Breast epithelium (tissue), 3 donors: ENCODE data around the gene GADD45GIP1.

ENCODE experiments used
- POLR2A ChIP-seq: fragments of 450-650 bp; IDR thresholded peaks from one replicate; pipeline ENCODE4 v1.6.1; 2016; ENCODE audit warnings: antibody characterized with exemption, mild to moderate bottlenecking, moderate library complexity
- TF ChIP-seq, protein P1 (sequence below), 3 donors: fragments of 450-650 bp; IDR thresholded peaks; one replicate each; pipeline ENCODE4 v1.5.1; 2016 to 2017; ENCODE audit warnings: antibody characterized with exemption in 3 of 3, mild to moderate bottlenecking in 3 of 3, moderate library complexity in 3 of 3

DNA sequence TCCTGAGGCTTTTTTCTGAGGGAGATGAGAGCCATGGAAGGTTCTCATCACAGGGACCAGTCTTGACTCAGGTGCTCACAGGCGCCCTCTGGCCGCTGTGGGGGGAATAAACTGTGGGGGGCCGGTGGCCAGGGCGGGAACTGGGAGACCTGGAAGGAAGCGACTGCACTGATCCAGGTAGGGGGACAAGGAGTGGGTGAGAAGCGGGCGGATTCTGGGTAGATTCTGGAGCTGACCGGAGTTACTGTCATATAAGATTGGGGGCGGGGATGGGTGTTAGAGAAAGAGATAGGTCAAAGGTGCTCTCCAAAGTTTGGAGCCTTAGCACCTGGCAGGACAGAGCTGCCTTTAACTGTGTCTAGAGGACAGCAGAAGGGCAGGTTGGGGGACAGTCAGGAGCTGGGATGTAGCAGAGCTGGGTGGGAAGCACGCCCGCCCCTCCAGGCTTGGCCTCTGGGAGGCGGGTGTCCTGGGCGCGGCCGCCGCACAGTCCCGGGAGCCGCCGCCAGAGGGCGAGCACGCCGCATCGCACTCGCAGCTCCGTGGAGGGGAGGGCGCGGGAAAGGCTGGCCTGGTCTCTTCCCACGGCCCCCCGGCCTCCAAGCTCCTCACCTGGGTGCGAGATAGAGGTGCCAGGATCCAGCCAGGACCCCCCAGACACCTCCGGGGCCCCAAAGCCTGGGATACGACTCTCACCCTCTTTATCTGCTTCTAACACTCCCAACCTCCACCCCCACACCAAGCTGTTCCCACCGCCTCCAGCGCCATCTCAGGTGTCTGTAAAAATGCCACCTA, 8.2 kb upstream of the GADD45GIP1 start:
- TF ChIP-seq POLR2A: no peak
- TF ChIP-seq, protein P1, sequence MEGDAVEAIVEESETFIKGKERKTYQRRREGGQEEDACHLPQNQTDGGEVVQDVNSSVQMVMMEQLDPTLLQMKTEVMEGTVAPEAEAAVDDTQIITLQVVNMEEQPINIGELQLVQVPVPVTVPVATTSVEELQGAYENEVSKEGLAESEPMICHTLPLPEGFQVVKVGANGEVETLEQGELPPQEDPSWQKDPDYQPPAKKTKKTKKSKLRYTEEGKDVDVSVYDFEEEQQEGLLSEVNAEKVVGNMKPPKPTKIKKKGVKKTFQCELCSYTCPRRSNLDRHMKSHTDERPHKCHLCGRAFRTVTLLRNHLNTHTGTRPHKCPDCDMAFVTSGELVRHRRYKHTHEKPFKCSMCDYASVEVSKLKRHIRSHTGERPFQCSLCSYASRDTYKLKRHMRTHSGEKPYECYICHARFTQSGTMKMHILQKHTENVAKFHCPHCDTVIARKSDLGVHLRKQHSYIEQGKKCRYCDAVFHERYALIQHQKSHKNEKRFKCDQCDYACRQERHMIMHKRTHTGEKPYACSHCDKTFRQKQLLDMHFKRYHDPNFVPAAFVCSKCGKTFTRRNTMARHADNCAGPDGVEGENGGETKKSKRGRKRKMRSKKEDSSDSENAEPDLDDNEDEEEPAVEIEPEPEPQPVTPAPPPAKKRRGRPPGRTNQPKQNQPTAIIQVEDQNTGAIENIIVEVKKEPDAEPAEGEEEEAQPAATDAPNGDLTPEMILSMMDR (IDR thresholded peaks at IDR 0.05): peak; percentile 83 to 96 (median 96)
